Measurements from ENCODE around the gene PLEKHM2. TPM values are rescaled to one million over a fixed set of nuclear protein-coding genes. Genes with fewer than 3 reads are reported as not detected.

PLEKHM2 gene
- total RNA-seq, 1 donor from 2014 or later, result 42.8 TPM

DNA sequence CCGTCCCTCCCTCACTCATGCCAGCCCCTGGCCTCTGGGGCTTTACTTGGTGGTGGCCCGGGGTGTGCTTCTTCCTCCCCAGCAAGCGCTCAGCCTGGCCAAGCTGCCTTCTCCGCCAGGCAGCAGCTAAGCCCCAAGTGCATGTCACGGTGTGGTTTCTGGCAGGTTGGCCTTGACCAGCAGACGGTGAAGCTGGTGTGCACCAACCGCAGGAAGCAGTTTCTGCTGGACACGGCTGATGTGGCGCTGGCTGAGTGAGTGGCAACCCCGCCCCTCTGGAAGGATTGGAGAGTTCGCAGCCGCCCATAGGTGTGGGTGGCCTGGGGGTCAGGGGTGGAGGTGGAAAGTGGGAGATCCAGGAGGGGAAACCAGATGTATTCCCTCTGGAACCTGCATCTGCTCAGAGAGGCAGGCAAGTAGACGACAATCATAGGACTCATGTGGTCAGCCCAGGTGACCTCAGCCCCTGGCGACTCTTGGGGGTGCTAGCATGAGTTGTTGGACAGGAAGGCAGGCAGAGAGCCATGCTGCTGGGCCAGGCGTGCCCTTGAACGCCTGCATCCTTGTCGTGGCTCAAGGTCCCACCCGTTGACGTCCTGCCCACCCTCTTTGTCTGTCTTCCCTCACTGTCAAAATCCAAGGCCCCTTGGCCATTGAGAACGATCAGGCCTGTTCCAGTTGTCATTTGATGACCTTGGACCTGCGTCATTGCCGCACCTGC, 45.0 kb downstream of the PLEKHM2 start:
- DNase-seq (ENCODE audit: low read depth), result no peak
- TF ChIP-seq, protein P1, sequence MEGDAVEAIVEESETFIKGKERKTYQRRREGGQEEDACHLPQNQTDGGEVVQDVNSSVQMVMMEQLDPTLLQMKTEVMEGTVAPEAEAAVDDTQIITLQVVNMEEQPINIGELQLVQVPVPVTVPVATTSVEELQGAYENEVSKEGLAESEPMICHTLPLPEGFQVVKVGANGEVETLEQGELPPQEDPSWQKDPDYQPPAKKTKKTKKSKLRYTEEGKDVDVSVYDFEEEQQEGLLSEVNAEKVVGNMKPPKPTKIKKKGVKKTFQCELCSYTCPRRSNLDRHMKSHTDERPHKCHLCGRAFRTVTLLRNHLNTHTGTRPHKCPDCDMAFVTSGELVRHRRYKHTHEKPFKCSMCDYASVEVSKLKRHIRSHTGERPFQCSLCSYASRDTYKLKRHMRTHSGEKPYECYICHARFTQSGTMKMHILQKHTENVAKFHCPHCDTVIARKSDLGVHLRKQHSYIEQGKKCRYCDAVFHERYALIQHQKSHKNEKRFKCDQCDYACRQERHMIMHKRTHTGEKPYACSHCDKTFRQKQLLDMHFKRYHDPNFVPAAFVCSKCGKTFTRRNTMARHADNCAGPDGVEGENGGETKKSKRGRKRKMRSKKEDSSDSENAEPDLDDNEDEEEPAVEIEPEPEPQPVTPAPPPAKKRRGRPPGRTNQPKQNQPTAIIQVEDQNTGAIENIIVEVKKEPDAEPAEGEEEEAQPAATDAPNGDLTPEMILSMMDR (conservative IDR thresholded peaks at IDR 0.05; ENCODE audit: low read depth, low read length), result no peak
- H3K4me3 ChIP-seq (ENCODE audit: low read depth, low read length), result no peak overlapping the region

DNA sequence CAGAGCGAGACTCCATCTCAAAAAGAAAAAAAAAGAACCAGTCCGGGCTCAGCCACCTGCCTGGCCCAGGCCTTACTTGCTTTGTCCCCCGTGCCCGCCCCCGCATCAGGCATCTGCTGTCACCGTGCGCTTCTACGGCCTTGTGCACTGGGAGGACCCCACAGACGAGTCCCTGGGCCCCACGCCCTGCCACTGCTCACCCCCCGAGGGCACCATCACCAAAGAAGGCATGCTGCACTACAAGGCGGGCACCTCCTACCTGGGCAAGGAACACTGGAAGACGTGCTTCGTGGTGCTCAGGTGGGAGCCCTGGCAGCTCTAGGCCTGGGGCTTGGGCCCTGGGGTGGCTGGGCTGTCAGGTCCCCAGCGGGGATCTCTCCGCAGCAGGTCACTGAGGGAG, 46.3 kb downstream of the PLEKHM2 start:
- DNase-seq (ENCODE audit: low read depth), result no peak
- TF ChIP-seq, protein P1 (conservative IDR thresholded peaks at IDR 0.05; ENCODE audit: low read depth, low read length), result no peak
- H3K4me3 ChIP-seq (ENCODE audit: low read depth, low read length), result no peak overlapping the region

DNA sequence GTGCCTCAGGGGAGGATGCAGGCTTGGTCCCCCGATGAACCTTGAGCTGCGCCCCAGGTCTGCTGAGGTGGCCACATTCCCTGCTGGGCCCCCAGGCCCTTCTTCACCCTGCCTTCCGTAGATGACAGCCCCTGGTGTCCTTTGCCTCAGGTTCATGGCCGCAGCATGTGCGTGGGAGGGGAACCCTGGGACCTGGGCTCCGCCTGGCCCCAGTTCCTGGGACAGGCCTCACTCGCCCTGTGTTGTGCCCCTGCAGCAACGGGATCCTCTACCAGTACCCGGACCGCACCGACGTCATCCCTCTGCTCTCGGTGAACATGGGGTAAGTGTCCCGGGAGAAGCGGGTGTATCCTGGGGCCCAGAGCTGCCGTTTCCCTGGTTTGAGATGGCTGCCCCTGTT, 46.8 kb downstream of the PLEKHM2 start:
- no peak for DNase-seq (ENCODE audit: low read depth)
- TF ChIP-seq, protein P1 (conservative IDR thresholded peaks at IDR 0.05; ENCODE audit: low read depth, low read length), result no peak
- H3K4me3 ChIP-seq (ENCODE audit: low read depth, low read length), result no peak overlapping the region

DNA sequence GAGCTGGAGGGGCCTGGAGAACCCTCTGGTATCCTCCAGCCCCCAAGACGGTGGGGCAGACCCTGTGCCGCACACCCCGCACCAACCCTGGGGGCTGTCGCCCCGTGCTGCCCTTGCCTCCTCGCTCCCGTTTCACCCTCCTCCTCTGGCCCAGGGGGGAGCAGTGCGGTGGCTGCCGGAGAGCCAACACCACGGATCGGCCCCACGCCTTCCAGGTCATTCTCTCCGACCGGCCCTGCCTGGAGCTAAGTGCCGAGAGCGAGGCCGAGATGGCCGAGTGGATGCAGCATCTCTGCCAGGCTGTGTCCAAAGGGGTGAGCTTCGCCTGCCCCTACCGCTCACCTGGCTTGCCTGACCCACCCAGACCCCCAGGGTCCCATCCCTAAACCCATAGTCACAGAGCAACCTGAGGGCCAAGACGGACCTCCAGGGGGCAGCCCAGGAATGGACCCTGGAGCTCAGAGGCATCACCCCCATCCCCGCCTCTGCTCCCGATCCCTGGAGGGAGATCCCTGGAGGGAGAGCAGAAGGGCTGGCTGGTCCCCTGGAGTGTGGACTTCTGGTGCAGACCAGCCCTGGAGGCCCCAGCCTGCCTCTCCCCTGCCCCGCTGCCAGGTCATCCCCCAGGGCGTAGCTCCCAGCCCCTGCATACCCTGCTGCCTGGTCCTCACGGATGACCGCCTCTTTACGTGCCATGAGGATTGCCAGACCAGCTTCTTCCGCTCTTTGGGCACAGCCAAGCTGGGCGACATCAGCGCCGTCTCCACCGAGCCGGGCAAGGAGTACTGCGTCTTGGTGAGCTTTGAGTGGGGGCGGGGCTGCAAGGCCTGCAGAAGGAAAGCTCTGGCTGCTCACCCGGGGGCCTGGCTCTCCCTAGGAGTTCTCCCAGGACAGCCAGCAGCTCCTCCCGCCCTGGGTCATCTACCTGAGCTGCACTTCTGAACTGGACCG, 47.9 kb downstream of the PLEKHM2 start:
- no peak overlapping the region for H3K4me3 ChIP-seq (ENCODE audit: low read depth, low read length)
- no peak for DNase-seq (ENCODE audit: low read depth)
- TF ChIP-seq, protein P1 (conservative IDR thresholded peaks at IDR 0.05; ENCODE audit: low read depth, low read length), result no peak

DNA sequence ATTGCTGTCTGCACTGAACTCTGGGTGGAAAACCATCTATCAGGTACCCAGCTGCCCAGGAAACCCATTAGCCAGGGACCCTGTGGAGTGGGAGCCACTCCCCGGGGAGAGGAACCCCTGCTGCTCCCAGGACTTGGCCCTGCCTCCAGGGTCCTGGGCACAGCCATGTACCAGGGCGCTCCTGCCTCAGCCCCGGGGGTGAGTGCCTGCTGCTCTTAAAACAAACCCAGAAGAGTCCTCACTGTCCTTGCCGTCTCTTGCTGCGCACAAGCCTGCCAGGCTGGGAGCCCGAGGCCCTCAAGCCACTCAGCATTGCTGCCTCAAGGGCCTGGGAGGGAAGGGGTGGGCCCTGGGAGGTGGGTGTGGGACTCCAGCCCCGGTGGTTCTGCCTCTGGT, 48.6 kb downstream of the PLEKHM2 start:
- TF ChIP-seq, protein P1 (conservative IDR thresholded peaks at IDR 0.05; ENCODE audit: low read depth, low read length), result no peak
- DNase-seq (ENCODE audit: low read depth), result no peak
- H3K4me3 ChIP-seq (ENCODE audit: low read depth, low read length), result no peak overlapping the region

DNA sequence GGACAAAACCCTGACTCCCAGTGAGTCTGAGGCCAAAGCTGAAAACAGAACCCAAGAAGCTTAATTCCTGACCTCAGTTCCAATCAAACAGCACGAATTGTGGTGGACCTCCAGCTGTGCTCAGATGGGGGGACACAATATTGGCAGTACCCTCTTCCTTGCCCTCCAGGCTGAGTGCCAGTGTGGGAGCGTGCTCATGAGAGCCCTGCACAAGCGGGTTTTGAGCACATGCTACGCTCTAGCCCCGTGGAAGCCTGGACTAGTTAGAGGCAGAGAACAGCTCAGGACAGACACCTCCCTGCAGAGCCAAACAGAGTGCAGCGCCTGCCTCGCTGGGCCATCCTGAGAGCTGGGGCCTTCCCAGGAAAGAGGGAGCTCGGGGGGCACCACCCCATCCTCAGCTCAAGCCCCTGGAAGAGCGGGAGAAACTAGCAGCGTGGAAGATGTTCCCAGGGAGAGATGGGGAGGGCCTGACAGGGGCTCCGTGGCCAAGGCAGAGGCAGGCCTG, 49.2 kb downstream of the PLEKHM2 start:
- TF ChIP-seq, protein P1 (conservative IDR thresholded peaks at IDR 0.05; ENCODE audit: low read depth, low read length), result no peak
- DNase-seq (ENCODE audit: low read depth), result no peak
- H3K4me3 ChIP-seq (ENCODE audit: low read depth, low read length), result no peak overlapping the region

All from epithelial cell of proximal tubule (primary cell).